Activated CD4-positive, alpha-beta T cell treated with anti-CD3 and anti-CD28 coated beads, Interleukin-2, amount 50 U/mL, for 48 hours (primary cell): ENCODE data around the gene RPL15.
"Not testable (repeated sequence)": the region's sequence is repeated elsewhere in the genome, so short reads cannot be mapped to it uniquely, and the experiment has no call there.

Experiments used
- DNase-seq, 2 experiments: peaks; one replicate each; pipeline ENCODE4 v3.0.0-alpha.2; 2020

The RPL15 gene

DNA sequence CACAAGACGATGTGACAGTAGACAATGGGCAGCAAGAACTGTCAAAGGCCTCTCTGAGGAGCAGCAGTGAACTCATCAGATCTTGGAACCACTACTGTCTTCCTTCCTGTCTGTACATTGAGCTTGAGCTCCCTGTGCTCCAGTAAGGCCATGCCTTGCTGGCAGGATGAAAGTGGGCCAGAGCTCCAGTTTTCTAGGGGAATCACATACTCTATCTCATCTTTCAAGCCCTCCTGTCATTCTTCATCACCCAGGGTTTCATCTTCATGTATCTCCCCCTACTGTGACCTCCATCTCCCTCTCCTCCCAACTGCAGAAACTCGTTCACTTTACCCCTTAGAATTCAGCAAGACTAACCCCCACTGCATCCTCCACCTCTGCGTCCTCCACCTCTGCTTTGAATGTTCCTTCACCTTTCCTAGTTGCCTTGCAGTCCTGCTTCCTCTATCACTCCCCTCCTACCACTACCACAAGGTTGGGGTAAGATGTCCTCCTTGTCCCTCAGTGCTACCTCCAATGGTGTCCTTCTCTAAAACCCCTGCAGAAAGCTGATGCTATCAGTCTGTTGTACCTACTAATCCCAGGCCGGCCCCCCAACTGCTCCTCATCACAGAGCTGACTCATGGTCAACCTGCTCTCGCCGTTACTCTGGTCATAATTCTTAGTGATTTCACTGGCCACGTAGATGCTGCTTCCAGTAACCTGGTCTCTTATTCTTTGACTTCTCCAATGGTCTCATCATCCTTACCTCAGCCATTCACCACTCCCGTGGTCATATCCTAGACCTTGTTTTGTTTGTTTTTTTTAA lies 22.5 kb upstream of the RPL15 start:
- no peak for DNase-seq

DNA sequence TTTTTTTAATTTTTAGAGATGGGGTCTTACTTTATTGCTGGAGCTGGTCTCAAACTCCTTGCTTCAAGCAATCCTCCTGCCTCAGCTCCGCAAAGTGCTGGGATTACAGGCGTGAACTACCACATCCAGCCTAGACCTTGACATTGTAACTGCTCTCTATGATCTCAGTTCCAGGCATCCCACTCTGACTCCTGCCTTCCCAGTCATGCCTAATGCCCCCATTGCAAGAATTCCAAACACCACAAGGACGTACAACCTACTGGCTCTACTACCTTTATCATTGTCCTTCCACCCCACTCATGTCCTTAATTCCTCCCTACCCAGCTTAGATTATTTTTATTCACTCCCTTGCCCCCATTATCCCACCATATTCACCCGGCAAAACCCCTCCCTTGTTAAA lies 21.8 kb upstream of the RPL15 start:
- DNase-seq = no peak

DNA sequence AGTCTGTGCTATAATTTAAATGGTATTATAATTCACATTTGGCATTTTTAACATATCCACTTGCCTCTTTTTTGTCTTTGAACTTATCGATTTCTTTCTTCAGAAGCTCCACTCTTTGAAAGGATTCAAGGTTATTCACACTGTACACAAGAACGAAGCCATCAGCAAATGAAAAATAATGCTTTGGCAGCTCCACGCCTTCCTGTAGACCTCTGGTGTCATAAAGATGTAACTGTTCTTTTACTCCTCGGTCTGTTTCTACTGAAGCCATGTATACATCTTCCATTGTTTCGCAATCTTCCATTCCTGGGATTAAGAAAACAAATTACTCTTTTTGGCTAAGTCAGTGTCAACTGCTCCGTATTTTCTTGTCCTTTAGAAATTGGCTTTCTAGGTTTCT lies 16.2 kb upstream of the RPL15 start:
- DNase-seq = no peak

DNA sequence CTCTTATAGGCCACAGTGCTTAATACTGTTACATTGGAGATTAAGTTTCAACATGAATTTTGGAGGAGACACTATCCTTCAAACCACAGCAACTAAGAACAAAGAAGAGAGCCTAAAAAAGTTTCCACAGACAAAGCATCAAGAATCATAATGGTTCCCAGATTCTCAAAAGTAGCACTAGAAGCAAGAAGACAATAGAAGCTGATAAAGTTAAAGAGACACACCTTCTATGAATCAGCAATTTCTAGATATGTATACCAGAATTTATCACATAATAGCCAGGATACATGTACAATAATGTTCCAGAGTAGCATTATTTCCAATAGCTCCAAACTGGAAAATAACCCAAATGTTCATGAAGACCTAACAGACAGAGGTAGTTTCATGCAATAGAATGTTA lies 12.4 kb upstream of the RPL15 start:
- DNase-seq = no peak

DNA sequence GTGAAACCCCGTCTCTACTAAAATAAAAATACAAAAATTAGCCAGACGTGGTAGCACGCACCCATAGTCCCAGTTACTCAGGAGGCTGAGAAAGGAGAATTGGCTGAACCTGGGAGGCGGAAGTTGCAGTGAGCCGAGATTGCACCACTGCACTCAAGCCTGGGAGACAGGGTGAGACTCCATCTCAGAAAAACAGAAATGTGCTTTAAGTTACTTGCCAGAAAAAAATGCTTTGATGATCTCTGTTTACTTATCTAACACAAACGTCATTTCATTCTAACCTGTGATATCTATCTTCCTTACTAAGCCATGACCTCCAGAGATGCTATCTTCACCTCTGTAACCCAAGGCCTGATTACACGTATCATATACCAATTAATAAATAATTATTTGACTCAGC lies 7.6 kb upstream of the RPL15 start:
- DNase-seq = no peak

DNA sequence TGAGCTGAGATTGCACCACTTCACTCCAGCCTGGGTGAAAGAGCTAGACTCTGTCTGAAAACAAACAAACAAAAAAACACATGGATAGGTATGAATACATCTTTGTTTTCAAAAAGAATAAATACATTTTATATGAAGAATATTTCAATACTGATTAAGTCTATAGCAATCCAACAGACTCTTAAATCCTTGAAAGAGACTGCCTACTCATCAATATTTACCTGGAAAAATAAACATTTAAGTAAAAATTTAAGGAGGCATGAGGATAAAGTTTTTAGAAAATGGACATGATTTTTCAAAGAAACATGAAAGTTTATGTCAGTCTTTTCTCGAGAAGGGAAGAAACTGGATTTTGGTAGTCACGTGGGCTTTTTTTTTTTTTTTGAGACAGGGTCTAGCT lies 5.5 kb upstream of the RPL15 start:
- DNase-seq = no peak

DNA sequence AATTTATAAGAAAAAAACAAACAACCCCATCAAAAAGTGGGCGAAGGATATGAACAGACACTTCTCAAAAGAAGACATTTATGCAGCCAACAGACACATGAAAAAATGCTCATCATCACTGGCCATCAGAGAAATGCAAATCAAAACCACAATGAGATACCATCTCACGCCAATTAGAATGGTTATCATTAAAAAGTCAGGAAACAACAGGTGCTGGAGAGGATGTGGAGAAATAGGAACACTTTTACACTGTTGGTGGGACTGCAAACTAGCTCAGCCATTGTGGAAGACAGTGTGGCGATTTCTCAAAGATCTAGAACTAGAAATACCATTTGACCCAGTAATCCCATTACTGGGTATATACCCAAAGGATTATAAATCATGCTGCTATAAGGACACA lies 4.6 kb upstream of the RPL15 start:
- DNase-seq = not testable (repeated sequence)

DNA sequence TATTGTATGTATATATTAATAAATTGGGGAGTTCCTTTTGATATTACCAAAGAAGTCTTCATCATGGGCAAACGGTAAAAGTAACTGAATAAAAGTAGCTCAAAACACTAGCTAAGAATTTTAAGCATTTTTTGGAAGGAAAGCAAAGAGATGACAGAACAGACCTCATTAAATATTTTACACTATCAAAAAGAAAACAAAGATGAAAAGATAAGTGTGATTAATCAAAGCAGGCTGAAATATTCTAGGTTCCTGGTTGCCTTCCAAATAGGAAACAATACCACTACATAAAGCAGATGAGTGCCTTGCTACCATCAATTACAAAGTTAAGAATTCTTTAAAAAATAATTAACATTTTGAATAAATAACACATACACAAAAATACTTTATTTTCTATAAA lies 3.8 kb upstream of the RPL15 start:
- DNase-seq = no peak

DNA sequence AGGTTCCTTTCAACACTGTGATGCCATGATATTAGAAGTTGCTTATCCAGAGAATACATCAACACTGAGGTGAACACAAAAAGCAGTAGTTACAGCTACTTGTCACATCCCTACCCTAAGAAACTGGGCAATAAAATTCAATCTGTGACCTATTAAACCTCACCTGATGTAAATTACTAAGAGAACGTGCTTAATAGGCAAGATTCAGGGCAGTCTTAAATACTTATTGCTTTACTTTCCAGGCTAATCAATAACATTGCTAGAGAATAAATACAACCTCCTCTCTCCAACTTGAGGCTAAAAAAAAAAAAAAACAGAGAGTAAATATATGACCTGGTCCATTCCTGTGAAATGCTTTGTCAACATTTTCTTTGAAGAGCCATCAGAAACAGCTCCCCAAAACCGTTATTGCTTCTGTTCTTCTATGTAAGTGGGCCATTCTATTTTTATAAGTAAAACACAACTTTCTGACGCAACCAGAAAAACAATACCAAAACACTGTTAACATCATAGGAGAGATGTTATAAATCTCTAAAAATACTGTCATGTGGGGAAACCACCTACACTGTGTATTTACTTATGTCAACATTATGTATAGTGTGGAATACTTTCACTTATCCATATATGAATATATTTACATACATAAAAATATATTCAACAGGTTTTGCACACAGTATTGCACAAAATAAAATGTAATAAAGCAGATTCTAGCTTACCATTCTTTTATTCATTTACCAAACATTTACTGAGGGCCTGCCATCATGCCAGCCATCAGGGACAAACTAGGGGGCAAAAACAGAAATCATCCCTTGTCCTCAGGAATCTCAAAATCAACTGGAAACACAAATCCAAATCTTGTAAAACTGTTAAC lies 2.8 kb upstream of the RPL15 start:
- no peak for DNase-seq

DNA sequence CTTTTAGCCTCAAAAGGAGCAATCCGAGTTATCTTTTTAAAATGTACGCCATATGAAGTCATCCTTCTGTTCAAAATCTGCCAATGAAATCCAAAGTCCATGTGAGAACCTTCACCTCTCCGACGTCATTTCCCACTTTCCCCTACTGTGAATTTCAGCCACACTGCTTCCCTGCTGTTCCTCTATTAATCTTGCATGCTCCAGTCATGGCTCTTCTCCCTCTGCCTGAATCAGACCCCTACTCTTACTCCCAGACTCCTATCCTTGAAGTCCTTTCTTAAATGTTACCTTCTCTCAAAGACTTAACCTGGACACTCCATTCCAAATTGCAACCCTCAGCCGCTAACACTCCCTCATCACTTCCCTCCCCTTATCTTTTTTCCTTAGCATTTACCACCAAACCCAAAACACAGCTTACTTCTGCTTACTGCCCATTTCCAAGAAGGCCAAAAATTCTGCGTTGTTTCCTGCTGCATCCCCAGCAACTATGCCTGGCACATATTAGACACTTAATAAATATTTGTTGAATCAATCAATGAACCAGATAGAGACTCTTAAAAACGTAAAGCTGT lies 1.3 kb upstream of the RPL15 start:
- DNase-seq = no peak

DNA sequence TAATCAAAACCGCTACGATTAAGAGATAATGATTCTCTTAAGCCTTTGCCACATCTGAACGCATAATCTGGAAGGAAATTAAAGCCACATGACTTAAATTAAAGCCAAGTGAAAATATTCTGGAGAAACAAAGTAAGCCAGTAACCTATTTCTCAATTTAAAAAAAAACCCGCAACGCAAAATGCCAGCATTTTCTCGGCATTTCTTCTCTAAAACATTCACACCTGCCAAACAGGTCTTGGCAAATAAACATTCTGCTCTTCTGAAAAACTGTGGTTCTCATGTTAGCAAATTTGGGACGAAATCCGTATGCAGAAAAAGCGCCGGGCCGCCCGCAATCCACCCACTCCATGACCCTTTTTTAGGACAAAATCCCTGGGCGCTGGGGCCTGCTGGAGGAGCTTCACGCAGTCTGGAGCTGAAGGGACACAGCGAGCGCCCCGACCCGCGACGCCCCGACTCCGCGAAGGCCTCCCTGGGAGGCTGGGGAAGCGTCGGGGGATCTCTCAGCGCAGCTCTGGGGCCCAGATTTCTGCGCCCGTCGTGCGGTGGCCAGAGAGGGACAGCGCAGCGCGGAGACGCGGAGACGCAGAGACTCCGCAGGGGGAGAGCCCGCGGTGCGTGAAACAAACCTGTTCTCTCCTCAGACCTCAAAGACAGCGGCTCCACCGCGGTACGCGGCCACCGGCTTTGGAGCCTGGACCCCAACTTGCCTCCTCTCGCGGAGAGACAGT lies 613 bp upstream of the RPL15 start:
- DNase-seq = no peak

DNA sequence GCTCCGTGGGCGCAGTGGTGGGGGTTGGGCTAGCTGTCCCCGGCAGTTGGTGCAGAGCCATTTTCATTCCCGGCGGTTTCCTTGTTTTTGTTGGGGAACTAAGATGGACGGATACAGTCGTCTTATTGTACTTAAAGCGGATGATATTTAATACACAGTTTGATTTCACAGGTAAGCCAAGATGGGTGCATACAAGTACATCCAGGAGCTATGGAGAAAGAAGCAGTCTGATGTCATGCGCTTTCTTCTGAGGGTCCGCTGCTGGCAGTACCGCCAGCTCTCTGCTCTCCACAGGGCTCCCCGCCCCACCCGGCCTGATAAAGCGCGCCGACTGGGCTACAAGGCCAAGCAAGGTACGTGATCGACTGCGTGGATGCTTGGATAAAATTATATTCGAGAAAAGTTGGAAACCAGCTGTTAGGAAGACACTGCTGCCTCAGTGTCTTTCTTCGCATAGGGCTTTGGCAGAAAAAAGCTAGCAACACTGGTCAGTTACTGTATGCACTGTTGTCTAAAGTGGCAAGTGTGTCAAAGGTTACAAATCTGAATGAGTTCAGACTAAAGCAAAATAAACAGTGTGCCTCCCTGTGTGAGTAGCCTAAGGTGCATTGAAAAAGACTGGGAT lies 859 bp downstream of the RPL15 start:
- DNase-seq = not testable (repeated sequence)

DNA sequence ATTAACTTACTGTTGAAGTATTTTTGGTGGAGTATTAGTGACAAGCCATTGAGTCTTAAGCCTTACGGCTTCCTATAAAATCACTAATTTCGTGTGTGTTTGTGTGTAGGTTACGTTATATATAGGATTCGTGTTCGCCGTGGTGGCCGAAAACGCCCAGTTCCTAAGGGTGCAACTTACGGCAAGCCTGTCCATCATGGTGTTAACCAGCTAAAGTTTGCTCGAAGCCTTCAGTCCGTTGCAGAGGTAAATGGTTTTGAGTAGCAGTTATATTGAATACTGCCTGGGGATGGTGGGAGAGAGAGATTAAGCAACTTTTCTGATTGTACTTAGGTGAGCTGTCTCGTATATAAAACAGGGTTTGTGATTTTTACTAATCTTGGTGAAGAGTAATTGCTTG lies 1.4 kb downstream of the RPL15 start:
- not testable (repeated sequence) for DNase-seq

DNA sequence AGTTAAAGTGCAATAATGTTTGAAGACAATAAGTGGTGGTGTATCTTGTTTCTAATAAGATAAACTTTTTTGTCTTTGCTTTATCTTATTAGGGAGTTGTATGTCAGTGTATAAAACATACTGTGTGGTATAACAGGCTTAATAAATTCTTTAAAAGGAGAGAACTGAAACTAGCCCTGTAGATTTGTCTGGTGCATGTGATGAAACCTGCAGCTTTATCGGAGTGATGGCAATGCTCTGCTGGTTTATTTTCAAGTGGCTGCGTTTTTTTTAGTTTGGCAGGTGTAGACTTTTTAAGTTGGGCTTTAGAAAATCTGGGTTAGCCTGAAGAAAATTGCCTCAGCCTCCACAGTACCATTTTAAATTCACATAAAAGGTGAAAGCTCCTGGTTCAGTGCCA lies 2.7 kb downstream of the RPL15 start:
- DNase-seq = no peak

DNA sequence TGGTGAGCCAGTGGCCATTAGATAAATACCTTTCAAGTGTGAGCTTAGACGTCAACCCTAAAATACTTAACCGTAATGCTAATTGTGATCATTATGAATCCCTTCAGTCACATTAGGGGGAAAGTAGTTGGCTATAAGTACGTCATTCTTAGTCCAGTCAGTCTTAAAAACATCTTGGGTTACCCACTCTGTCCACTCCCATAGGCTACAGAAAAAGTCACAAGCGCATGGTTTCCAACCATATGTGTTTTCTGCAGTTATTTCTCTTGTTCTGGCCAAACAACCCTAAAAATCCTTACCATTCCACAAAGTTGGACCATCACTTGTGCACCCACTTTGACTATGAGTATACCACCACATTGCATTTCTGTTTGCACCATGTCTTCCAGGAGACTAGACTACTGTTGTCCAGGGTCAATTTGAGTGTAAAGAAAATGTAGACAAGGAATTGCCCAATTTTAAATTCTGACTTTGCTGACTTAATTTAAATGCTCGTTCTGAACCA lies 3.3 kb downstream of the RPL15 start:
- DNase-seq = no peak

DNA sequence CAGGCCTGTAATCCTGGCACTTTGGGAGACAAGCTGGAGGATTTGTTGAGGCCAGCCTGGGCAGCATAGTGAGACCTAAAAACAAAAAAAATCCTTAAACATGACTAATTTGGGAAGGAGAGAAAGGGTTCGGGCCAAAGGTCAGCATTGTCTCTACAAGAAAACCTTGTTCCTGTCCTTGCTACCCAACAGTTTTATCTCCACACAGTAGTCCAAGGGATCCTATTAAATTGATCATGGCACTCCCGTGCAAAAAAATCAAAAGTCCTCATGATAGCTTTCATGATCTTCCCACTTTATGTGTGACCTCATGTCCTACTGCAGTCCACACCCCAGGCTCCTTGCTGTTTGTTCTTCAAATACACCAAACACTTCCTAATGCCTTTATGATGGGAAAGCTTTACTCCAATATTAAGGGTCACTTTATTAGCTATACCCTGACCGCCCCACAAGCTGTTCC lies 4.2 kb downstream of the RPL15 start:
- no peak for DNase-seq

DNA sequence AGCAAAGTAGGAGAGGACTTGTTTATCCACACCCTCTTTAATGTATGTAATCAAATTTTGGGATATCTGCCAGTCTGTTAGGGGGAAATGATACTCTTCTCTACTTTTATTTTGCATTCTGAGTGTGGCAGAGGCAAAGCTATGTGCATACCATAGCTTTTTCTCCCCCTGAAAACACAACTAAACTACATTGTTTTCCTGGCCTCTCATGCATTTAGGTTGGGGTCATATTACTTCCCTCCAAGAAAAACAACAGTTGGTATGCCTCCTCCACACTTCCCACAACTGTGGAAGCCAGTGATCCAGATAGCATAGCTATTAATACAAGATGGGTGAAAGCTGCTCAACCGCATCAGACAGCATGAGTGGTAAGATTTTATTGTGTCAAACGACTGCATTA lies 6.9 kb downstream of the RPL15 start:
- no peak for DNase-seq

DNA sequence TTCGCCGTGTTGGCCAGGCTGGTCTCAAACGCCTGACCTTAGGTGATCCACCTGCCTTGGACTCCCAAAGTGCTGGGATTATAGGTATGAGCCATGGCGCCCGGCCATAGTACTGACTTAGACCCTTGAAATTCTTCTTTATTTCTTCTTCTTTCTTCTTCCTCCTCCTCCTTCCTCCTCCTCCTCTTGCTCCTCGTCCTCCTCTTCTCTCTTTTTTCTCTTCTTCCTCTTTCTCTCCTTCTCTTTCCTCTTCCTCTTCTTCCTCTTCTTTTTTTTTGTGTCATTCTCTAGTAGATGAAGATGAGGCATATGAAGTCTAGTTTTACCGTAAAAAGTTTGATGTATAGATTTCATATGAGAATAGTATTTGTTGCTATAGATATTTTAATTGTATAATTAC lies 9.3 kb downstream of the RPL15 start:
- no peak for DNase-seq

DNA sequence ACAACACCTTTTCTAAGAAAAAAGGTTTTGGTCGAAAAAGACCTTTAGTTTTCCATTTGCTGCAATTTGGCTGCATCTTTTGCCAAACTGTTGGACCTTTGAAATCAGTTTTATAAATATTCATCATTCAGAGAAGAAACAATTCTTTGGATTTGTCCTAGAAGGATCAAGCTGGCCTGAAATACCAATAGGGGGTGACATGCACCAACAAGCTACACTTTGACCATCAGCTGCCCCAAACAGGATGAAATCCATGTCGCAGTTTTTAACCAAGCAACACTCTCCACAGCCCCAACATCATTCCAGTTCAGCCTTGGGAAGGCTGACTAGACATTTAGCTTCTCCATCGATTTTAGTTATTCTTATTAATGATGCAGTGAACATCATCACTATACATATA lies 9.8 kb downstream of the RPL15 start:
- no peak for DNase-seq

DNA sequence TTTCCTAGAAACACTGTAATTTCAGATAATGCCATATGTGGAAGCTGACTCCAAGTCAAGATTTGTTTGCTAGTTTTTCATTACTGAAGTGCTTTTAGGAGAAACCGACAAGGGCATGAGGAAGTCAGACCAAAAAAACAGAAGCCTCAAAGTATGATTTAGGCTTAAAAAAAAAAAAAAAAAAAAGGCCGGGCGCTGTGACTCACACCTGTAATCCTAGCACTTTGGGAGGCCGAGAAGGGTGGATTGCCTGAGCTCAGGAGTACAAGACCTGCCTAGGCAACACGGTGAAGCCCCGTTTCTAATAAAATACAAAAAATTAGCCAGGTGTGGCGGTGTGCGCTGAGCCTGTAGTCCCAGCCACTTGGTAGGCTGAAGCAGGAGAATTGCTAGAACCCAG lies 11.6 kb downstream of the RPL15 start:
- DNase-seq = no peak

DNA sequence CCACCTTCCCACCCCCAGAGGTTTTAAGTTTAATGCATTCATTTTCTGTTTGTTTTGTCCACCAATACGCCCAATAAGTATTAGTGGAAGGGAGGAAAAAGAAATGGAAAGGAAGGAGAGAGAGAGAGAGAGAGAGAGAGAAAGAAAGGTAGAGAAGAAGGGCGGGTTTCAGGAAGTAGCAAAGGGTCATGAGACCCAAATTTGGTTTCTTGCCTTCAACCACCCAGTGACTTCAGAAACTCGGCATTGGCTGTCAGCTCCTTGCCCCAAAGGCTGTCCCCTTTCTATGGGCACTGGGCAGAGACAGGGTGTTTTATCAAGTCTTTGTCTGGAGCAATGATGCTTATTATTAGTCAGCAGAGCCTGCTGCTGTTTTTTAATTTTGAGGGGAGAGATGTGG lies 14.7 kb downstream of the RPL15 start:
- no peak for DNase-seq

DNA sequence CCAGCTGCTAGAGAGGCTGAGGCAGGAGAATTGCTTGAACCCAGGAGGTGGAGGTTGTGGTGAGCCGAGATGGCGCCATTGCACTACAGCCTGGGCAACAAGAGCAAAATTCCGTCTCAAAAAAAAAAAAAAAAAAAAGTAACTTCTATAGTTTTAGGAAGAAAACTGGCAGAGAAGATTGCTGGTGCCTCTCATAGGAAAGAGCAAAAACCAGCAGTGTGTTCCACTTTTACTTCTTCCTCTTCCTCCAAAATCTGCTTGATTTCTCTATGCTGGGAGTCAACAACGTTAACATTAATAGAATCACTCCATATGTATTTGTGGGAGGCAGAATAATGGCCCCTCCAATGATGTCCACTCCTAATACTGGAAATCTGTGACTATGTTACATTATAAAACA lies 15.6 kb downstream of the RPL15 start:
- DNase-seq = no peak

DNA sequence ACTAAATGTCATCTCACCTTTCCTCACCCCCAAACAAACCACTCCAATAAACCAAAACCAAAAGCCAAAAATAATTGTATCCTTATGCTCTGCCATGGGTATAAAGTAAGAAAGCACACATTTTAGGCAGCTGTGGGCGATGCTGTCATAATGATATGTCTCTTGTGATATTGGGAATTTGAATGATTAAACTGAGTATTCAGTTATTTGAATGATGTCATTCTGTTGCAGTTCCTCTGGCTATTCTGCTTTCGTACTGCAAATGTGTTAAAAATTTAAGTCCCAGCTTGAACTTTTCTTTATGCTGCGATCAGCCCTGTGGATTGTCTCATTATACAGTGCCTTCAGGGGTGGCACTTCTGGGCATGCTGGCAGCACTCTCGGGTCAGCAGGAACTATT lies 17.3 kb downstream of the RPL15 start:
- DNase-seq = no peak
